Esophagus muscularis mucosa (tissue), 4 donors: ENCODE measurements around the gene RUVBL1. TPM values are rescaled to one million over a fixed set of nuclear protein-coding genes. Genes with fewer than 3 reads are reported as not detected.

Experiments
- DNase-seq: peaks from one replicate; pipeline ENCODE4 v3.0.0-alpha.2; 2017; ENCODE audit errors: extremely low spot score
- H3K27ac ChIP-seq, 4 donors: fragments of 200-600 bp; sonication (generic); replicated peaks in 1 of 4; 1 replicate in 3 of 4; 2 replicates in 1 of 4; pipeline ENCODE4 v1.5.1; 2016 to 2019; ENCODE audit warnings: mild to moderate bottlenecking in 1 of 4
- H3K27me3 ChIP-seq, 4 donors: fragments of 200-600 bp; sonication (generic); one replicate each; pipeline versions ENCODE4 v1.5.1 to v1.6.0; 2016 to 2019
- H3K36me3 ChIP-seq, 4 donors: fragments of 200-600 bp; sonication (generic); one replicate each; pipeline ENCODE4 v1.5.1; 2016 to 2019
- H3K4me1 ChIP-seq, 4 donors: fragments of 200-600 bp; sonication (generic); one replicate each; pipeline ENCODE4 v1.5.1; 2016 to 2019
- H3K4me3 ChIP-seq, 4 donors: fragments of 200-600 bp; sonication (generic); 1 replicate in 2 of 4; 2 replicates in 2 of 4; pipeline ENCODE4 v1.5.1; 2016 to 2019; ENCODE audit warnings: mild to moderate bottlenecking in 4 of 4, moderate library complexity in 1 of 4
- H3K9me3 ChIP-seq, 4 donors: fragments of 200-600 bp; sonication (generic); 1 replicate in 3 of 4; 2 replicates in 1 of 4; pipeline ENCODE4 v1.5.1; 2016 to 2019
- EP300 ChIP-seq: sonication (generic); formaldehyde crosslinking; IDR thresholded peaks from one replicate; pipeline ENCODE4 v1.6.1; 2017; ENCODE audit warnings: antibody characterized with exemption
- POLR2A ChIP-seq: fragments of 450-650 bp; IDR thresholded peaks from one replicate; pipeline ENCODE4 v1.6.1; 2017; ENCODE audit warnings: antibody characterized with exemption, moderate library complexity, mild to moderate bottlenecking, low read depth
- POLR2AphosphoS5 ChIP-seq, 2 donors: sonication (generic); formaldehyde crosslinking; IDR thresholded peaks; one replicate each; pipeline ENCODE4 v1.6.1; 2017; ENCODE audit warnings: antibody characterized with exemption in 2 of 2
- intact Hi-C: fragments of 100-400 bp; cut with DNase I; formaldehyde crosslinking; loops from one replicate; pipeline ENCODE4 v1.15.1; 2023
- small RNA-seq, 3 donors: library from RNA; depleted of rRNA; stranded (forward); fragments of <200 nt; gene quantifications; one replicate each; pipeline ENCODE3, GENCODE V24; 2016
- total RNA-seq, 4 donors: library from RNA; depleted of rRNA; stranded (reverse); fragments of >200 nt; gene quantifications; one replicate each; pipeline versions ENCODE4 v1.1.0 to v1.2.1, GENCODE V29; 2016
- TF ChIP-seq, protein P1 (sequence below), 3 experiments: fragments of 200-600 bp in 2 of 3; fragments of 450-650 bp in 1 of 3; sonication (generic) in 2 of 3; IDR thresholded peaks; one replicate each; pipeline ENCODE4 v1.5.1; 2017 to 2019; ENCODE audit warnings: antibody characterized with exemption in 3 of 3, mild to moderate bottlenecking in 2 of 3, moderate library complexity in 1 of 3

RUVBL1 gene
- total RNA-seq, 4 donors from 2014 or later = 21.4 to 28.9 (median 23.8) TPM

- Histone ChIP-seq H3K9me3 (no peaks in the 10 kb centered on the region), H3K27ac (no peak overlapping the region), H3K4me3 (no peak overlapping the region), H3K36me3 (no peaks in the 10 kb centered on the region), H3K4me1 (no peaks in the 10 kb centered on the region), H3K27me3 (no peaks in the 10 kb centered on the region)
- TF ChIP-seq POLR2AphosphoS5 (IDR thresholded peaks at IDR 0.05) (no peak), POLR2A (no peak), EP300 (no peak)
- TF ChIP-seq, protein P1, sequence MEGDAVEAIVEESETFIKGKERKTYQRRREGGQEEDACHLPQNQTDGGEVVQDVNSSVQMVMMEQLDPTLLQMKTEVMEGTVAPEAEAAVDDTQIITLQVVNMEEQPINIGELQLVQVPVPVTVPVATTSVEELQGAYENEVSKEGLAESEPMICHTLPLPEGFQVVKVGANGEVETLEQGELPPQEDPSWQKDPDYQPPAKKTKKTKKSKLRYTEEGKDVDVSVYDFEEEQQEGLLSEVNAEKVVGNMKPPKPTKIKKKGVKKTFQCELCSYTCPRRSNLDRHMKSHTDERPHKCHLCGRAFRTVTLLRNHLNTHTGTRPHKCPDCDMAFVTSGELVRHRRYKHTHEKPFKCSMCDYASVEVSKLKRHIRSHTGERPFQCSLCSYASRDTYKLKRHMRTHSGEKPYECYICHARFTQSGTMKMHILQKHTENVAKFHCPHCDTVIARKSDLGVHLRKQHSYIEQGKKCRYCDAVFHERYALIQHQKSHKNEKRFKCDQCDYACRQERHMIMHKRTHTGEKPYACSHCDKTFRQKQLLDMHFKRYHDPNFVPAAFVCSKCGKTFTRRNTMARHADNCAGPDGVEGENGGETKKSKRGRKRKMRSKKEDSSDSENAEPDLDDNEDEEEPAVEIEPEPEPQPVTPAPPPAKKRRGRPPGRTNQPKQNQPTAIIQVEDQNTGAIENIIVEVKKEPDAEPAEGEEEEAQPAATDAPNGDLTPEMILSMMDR (IDR thresholded peaks at IDR 0.05) = no peak
- peak; percentile 29 for DNase-seq
- intact Hi-C loops = no loop called here
These were observed 90.5 kb downstream of the RUVBL1 start for GRCh38 chr3:128033102-128033501.

Small RNA genes within 50 kb of the gene (small RNA-seq; reads per million reads assigned to genes)
- gene RNU2-37P (0 to 0.17 (median 0.08) reads per million in 3 donors), gene RNU6-823P (0 reads per million in 3 donors)

Other genes with a start within 250 kb of the RUVBL1 start
- gene KBTBD12, start 208.6 kb downstream of the RUVBL1 start, total RNA-seq = 1 to 10 TPM; 3.8 to 6.0 (median 4.7) TPM
- gene SEC61A1, start 71.4 kb downstream of the RUVBL1 start, total RNA-seq = 100 to 1,000 TPM in 1 of 4 donors, 10 to 100 TPM in 3; 67.7 to 110 (median 89.6) TPM
- gene EEFSEC, start 29.7 kb upstream of the RUVBL1 start, total RNA-seq = 10 to 100 TPM in 3 of 4 donors, 1 to 10 TPM in 1; 9.1 to 17.4 (median 15.8) TPM